Activated CD8-positive, alpha-beta memory T cell treated with anti-CD3 and anti-CD28 coated beads for 36 hours (primary cell): ENCODE measurements around the gene SLC25A53. TPM values are rescaled to one million over a fixed set of nuclear protein-coding genes. Genes with fewer than 3 reads are reported as not detected.
"Not testable (repeated sequence)": the region's sequence is repeated elsewhere in the genome, so short reads cannot be mapped to it uniquely, and the experiment has no call there.

Experiments used
- CTCF ChIA-PET: fragments of 350-600 bp; sonication (Branson Sonifier 250); formaldehyde crosslinking; loops from one replicate; lab custom pipeline; 2021; ENCODE audit warnings: antibody characterized with exemption; lab: Charles Lee
- POLR2A ChIA-PET: fragments of 350-600 bp; sonication (Branson Sonifier 250); formaldehyde crosslinking; loops from one replicate; lab custom pipeline; 2021; ENCODE audit warnings: antibody characterized with exemption; lab: Charles Lee
- total RNA-seq, 2 experiments: library from RNA; stranded (reverse); gene quantifications; one replicate each; pipeline ENCODE4 v1.2.3, GENCODE V29; 2021

SLC25A53 gene
- total RNA-seq, 2 experiments from 2014 or later = 5.7 to 7.7 TPM

DNA sequence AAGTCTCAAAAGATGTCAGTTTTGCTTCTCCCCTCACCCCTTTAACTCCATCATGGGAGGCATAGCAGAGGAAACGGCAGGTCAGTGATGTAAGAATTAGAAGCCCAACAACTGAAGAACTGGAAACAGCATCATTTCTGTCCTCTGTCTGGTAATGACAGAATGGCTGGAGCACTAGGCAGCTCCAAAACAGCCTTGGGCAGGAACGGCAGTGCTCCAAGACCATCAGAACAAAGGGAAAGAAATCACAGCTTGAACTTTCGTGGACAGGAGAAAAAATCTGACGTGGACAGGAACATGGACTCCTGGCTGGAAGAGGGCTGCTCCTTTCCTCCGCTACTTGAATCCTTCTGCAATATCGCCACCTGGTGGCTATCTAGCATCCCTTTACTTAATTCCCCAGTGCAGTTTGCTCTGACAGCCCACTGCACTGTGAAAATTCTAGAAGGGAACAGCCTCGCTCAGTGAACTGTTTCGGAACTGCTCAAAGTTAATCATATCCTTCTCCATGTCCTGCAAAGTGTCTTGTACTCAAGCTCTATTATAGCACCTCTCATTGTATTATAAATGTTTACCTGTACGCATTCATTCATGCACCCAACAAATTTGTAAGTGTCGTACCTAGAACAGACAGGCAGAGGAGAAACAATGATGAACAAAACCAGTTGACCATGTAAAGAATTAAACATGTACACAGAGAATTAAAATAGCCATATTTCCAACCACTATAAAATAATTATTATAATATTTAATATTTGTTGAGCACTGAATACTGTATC, 20.4 kb downstream of the SLC25A53 start:
- POLR2A ChIA-PET = no interaction called here
- CTCF ChIA-PET = interaction anchor here (0.6 to 3.0 kb wide), 5 partner anchors 23 to 42 kb away, joined by 3 to 19 read pairs (median 4); no protein-coding TSS in a partner anchor

DNA sequence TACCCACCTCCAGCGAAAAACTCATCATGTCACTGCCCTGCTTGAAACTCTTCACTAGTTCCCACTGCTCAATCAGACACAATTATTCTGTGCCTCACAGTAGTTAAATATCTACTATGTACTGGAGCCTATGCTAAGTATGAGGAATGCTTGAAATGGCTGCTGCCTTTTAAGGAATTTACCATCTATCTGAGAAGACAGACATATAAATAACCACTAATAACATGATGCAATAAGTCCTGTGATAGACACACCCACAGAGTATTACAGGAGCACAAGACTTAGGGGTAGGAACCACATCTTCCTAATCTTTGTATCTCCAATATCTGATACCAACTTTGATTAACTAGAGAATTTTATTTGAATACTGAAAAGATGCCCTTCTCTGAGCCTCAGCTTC, 21.1 kb downstream of the SLC25A53 start:
- ChIA-PET CTCF (interaction anchor here (0.6 to 3.0 kb wide), 5 partner anchors 22 to 41 kb away, joined by 3 to 19 read pairs (median 4); no protein-coding TSS in a partner anchor), POLR2A (no interaction called here)

- ChIA-PET POLR2A (no interaction called here), CTCF (no interaction called here)
Observed at GRCh38 chrX:104134583-104135261, 22.1 kb downstream of the SLC25A53 start.

DNA sequence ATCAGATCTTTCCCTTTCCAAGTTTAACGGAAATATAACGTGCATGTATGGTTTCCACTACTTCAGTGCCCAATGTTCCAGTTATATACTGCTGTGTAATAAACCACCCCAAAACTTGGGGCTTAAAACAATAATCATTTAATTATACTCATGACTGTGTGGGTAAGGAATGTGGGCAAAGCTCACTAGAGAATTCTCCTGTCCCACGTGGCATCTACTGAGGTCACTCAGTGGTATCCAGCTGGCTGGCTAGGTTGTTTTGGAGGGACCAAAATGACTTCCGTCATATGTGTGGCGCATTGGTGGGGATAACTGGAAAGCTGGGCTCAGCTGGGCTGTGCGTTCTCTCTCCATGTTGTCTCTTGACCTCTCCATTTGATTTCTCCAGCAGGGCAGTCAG, 26.0 kb downstream of the SLC25A53 start:
- POLR2A ChIA-PET = no interaction called here
- CTCF ChIA-PET = no interaction called here

DNA sequence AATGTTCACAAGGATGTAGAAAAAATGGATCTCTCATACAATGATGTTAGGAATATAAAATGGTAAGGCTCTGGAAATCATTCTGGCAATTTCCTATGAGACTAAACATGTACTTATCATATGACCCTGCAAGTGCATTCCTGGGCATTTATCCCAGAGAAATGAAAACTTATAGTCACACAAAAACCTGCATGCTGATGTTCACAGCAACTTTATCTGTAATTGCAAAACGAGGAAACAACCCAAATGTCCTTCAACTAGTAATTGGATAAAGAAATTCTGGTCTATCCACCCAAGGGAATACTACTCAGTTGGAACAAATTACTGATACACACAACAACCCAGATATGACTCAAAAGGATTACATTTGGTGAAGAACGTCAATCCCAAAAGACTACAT, 30.0 kb downstream of the SLC25A53 start:
- ChIA-PET POLR2A (no interaction called here), CTCF (no interaction called here)

DNA sequence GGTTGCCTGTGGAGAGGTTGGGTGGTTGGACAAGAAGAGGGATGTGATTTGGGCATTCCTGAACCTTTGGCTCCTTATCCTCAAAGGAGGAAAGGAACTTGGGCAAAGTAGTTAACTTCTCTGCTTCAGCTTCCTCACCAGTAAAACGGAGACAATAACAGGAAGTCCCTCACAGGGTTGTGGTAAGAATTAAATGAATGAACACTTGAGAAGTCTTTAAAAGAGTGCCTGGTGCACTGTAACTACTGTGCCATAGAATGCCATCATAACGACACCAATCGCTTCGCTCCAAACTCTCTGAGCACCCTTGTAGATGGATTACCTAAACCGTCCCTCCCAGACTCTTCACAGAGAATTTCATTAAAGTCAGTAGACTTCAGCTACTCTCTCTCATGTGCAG, 34.0 kb downstream of the SLC25A53 start:
- ChIA-PET CTCF (no interaction called here), POLR2A (interaction anchor here (0.7 to 1.5 kb wide), 2 partner anchors 10 to 212 kb away, joined by 3 to 8 read pairs; no protein-coding TSS in a partner anchor)

DNA sequence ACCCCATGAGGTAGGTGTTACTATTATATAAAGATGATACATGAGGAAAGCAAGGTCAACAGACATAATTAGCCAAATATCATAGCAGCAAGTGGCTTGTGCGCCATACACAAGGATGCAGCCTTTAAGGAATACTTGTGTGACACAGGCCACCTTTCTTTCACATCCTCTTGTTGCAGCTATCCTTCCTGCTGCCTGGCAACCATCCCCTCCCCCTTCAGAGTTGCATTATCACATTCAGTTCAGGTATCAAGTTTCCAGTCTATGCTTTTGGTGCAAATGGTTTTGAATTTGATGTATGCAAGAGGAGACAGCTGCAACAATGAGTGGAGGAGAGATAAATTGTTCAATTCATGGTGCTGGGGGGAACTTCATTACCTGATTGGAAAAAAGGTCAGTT, 38.0 kb downstream of the SLC25A53 start:
- POLR2A ChIA-PET = no interaction called here
- CTCF ChIA-PET = no interaction called here

- CTCF ChIA-PET = no interaction called here
Observed at GRCh38 chrX:104117759-104118158, 39.0 kb downstream of the SLC25A53 start.

DNA sequence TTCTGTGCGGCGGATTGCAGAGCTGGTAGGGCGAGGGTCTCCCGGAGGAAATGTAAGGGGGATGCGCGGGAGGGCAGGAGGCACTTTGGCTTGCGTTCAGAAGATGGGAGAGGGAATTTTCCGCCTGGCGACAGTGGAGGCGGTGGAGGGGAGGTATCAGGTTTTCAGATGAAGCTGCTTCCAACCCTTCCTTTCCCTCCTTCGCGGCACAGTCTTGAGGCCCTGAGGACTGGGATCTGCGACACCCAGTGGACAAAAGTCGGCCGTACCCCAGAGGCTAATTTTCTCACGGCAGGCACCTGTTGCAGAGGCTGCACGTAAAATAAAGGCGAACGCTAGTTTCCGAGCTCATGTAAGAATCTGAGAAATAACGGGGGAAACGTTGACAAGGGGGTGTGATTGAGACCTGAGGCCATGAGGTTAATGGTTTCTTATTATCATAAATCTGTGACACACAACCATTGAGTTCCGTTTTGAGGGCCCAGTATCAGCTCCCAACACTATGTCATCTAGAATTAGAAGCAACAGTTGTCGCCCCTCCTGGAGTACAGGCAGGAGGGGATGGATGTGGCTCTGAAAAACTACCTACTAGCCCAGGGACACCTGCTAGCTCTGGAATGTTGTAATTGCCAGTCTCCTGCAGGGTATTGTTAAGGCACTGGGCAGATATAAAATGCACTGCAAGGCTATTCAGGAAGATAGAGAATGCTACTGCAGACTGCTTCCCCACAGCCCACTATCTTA, 43.4 kb downstream of the SLC25A53 start:
- CTCF ChIA-PET = interaction anchor here (0.7 to 1.2 kb wide), 4 partner anchors 13 to 28 kb away, joined by 3 to 5 read pairs (median 3); no protein-coding TSS in a partner anchor
- POLR2A ChIA-PET = interaction anchor here (1.6 kb wide), 1 partner anchor 10 kb away, joined by 8 read pairs; no protein-coding TSS in a partner anchor

More at GRCh38 chrX:104117759-104118158, 39.0 kb downstream of the SLC25A53 start:
- POLR2A ChIA-PET = no interaction called here

DNA sequence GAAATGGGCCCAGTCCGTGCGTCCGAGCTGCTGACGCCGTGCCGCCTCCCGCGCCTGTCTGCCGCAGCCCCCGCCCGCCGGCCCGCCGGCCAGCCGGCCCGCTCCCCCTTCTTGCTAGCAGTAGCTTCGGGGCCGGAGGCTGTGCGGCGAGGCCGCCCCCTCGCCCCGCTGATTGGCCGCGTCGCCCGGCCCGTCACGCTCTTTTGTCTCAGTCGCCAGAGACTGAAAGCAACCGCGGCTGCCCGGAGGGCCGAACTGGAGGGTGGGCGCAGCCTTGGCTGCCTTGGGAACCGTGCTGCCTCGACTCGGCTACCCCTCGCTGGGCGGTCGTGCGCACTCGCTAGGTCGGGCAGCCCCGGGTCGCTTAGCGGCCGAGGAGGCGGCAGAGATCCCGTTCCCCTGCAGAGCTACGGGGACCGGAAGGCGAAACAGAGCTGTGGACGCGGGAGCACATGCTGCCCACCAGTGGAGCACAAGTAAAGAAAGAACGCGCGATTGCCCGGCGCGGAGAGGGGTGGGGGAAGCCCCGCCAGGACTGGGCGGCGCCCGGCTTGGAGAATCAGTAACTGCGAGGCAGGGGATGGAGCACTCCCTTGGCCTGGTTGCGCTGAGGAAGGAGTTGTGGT, 44.4 kb downstream of the SLC25A53 start, which contains the start of gene ZCCHC18:
TSS of gene ZCCHC18 (plus strand) at position 198 of the 626 bp plus-strand sequence. CDS start 1,589 bp downstream, outside the sequence.
- ChIA-PET CTCF (interaction anchor here (0.9 to 1.2 kb wide), 3 partner anchors 12 to 20 kb away, joined by 3 to 5 read pairs (median 3); no protein-coding TSS in a partner anchor), POLR2A (interaction anchor here (0.5 to 1.6 kb wide), 2 partner anchors 11 to 802 kb away, joined by 3 to 8 read pairs; partner anchors contain the start of gene BEX2)

DNA sequence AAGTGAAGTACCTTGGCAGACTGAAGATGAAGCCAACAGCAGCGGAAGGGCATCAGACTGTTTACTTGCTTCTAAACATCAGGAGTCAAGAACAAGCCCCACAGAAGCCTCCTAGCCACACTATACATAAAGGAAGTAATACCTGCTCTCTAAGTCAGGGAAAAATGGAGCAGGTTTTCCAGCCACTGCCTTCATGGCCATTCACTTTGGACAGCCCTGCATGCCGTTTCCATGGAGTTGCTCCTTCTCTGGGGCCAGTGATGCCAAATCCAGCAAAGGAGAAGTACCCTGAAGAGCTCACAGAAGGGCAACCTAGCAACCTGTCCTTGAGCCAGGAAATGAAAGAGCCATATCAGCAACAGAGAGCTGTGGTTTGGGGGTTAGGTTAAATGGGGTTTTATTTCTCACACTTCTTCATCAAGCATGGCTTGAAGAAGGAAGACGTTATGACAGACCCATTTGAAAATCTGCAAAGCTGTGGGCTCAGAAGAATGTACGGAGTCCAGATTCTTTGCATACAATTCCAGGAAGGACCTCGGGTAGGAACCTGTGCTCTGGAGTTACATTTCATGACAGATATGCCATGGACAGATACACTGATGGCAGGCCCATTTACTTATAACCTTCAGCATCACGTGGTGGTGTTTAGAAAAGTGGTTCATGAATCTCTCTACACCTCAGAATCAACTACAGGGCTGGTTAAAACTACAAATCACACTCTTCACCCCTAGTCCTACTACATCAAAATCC, 46.1 kb downstream of the SLC25A53 start:
- CTCF ChIA-PET = interaction anchor here (0.8 to 1.1 kb wide), 3 partner anchors 15 to 266 kb away, joined by 3 read pairs; no protein-coding TSS in a partner anchor
- POLR2A ChIA-PET = not testable (repeated sequence)

- POLR2A ChIA-PET = no interaction called here
Observed at GRCh38 chrX:104108955-104109354, 47.9 kb downstream of the SLC25A53 start.

DNA sequence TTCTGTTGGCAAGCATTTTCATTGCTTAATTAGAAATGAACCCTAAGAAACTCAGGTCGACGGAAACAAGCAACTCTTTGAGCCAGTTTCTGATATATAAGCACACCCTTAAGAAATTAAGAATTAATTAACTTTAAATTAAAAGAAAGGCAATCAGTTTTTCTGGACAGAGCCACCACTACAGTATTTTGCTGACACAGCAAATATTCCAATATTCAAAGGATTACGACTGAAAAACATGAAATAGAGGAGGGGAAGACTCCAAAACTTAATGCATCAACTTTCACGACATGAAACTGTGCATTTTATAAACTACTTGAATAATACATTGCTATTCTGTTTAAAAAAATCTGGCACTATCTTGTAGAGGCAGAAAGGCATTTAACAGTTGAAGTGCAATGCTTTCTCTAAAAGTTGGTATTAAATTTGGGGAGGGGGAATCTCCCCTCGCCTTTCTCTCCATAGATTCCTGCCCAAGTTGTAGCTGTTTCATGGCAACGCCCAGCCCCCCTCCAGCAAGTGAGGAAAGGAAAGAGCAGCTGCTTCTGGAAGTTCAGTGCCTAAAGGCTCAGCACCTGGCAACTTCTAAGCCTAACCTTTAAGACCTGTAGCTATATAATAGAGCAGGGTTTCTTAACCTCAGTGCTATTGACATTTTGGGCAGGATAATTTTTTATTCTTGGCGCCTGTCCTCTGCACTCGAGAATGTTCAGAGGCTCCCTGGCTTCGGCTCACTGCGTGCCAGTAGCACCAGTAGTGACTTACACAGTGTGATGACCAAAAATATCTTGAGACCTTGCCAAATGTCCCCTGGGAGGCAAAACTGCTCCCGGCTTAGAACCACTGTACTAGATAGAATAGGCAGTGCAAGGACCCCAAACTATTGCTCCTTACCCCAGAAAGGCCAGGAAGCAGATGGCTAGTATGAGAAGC, 51.2 kb downstream of the SLC25A53 start:
- ChIA-PET CTCF (no interaction called here), POLR2A (no interaction called here)

More at GRCh38 chrX:104108955-104109354, 47.9 kb downstream of the SLC25A53 start:
- CTCF ChIA-PET = no interaction called here

DNA sequence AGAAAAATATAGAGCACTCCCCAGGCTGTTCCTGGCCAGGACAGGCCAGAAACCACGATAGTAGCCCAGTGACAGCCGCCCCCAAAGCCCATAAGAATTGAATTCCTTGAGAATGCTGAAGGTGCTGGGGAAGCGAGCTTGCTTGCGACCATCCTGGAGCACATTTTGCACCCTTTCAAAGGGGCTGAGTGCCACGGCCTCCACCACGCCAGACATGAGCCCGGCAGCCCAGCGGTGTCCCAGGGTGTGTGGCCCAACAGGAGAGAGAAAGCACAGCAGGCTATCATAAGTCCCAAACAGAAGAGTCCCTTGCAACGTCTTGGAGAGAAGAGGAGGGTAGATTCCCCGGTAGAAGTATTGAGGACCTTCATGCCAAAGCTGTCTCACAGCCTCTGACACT, 52.1 kb downstream of the SLC25A53 start:
- POLR2A ChIA-PET = no interaction called here
- CTCF ChIA-PET = no interaction called here

DNA sequence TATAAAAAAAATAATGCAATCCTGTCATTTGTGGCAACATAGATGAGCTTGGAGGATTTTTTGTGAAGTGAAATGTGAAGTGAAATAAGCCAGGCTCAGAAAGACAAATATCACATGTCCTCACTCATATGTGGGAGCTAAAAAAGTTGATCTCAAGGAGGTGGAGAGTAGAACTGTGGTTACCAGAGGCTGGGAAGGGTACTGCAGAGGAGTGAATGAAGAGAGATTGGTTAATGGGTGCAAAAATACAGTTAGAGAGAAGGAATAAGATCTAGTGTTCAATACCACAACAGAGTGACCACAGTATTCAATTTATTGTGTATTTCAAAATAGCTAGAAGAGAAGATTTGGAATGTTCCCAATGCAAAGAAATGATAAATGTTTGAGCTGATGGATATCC, 57.9 kb downstream of the SLC25A53 start:
- ChIA-PET POLR2A (no interaction called here), CTCF (interaction anchor here (0.9 to 4.2 kb wide), 2 partner anchors 13 to 38 kb away, joined by 3 to 19 read pairs; partner anchors contain the start of gene ZCCHC18)

- POLR2A ChIA-PET = no interaction called here
- CTCF ChIA-PET = interaction anchor here (0.9 to 4.2 kb wide), 2 partner anchors 14 to 39 kb away, joined by 3 to 19 read pairs; partner anchors contain the start of gene ZCCHC18
Observed at GRCh38 chrX:104098151-104098808, 58.5 kb downstream of the SLC25A53 start.
